Brain pericyte (primary cell): ENCODE data around the gene PGS1.
"Not testable (repeated sequence)": the region's sequence is repeated elsewhere in the genome, so short reads cannot be mapped to it uniquely, and the experiment has no call there.

Source experiments
- DNase-seq: peaks from one replicate; pipeline ENCODE4 v3.0.0-alpha.2; 2012; ENCODE audit warnings: low read depth, low spot score

PGS1 gene

GRCh38 chr17:78444392-78444791 lies 65.9 kb downstream of the PGS1 start:
- DNase-seq, result no peak

DNA sequence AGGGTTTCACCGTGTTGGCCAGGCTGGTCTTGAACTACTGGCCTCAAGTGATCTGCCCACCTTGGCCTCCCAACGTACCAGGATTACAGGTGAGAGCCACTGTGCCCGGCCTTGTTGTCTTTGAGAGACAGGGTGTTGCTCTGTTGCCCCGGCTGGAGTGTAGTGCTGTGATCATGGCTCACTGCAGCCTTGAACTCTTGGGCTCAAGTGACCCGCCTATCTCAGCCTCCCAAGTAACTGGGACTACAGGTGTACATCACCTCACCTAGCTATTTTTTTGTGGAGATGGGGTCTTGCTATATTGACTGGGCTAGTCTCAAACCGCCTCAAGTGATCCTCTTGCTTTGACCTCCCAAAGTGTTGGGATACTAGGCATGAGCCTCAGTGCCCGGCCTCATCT lies 68.4 kb downstream of the PGS1 start:
- no peak for DNase-seq

GRCh38 chr17:78448356-78448993 lies 70.0 kb downstream of the PGS1 start:
- DNase-seq, result no peak

DNA sequence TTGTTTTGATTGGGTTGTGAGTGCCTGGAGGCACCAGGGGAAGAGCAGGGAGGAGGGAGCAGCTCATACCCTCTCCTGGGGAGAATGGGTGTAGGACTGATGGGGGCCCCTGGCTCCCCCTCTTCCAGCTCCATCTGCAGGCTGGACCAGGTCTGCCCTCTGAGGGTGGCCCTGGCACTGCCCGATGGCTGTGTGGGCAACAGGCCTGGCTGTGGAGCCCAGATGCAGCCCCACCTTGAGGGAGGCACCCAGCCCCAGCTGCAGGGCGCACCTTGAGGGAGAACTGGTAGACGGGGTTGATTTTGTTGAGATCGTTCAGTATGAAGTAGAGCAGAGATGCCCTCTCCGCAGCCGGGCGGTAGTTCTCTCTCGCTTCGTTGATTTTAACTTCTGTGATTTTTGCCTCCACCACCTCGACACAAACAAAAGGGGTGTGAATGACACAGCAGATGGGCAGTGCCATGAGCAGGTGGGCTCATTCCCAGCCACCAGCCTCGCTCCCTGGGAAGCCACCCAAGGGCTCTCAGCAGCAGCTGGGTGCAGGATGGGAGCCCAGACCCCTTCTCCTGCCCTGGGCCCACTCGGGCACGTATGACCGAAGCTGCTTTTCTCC lies 71.6 kb downstream of the PGS1 start:
- DNase-seq, result no peak

GRCh38 chr17:78450696-78451345 lies 72.4 kb downstream of the PGS1 start:
- DNase-seq, result no peak

DNA sequence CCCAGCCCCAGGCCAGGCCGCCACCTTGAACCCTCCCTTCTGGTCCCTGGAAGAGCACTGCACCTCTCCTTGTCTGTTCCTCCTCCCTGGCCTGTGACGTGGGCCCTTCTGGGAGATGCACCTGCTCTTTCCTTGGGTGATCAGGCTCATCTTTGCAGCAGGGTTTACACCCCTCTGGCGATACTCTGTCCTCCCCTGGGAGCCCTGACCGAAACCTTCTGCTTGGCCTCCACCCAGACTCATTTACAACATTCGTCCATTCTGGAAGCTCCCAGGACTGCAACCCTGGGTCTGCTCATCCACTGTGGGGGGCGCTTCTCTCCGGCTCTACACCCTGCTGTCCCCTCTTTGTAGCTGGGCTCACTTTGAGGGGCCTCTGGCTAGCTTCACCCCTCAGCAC lies 73.3 kb downstream of the PGS1 start:
- DNase-seq, result no peak

- no peak for DNase-seq
Observed at GRCh38 chr17:78454346-78454745, 75.9 kb downstream of the PGS1 start.

GRCh38 chr17:78458091-78458490 lies 79.6 kb downstream of the PGS1 start:
- DNase-seq, result no peak

DNA sequence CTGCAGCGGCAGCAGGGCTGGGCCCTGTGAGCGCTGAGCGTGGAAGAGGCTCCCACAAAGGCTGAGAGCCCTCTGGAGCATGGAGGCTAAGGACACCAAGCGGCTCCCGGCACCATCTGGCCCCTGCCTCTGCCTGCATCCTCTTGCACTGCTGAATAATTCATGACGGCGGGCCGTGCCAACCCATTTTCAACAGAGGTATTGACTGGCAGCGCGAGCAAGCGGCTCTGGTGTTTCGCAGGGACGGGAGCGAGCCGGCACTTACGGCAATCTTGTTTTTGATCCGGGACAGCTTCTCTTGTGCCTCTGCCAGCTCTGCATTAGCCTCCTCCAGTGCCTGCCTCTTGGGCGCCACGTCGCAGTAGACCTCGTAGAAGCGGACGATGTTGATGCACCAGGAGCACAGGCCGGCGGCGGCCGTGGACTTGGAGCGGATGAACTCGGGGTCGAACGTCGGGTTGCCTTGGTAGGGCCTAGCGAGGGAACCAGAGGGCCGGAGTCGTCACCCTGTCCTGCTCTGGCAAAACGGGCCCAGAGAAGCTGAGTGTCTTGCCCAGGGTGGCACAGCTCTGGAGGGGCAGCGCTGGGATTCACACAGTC lies 80.4 kb downstream of the PGS1 start:
- no peak for DNase-seq

GRCh38 chr17:78459696-78460095 lies 81.2 kb downstream of the PGS1 start:
- no peak for DNase-seq

DNA sequence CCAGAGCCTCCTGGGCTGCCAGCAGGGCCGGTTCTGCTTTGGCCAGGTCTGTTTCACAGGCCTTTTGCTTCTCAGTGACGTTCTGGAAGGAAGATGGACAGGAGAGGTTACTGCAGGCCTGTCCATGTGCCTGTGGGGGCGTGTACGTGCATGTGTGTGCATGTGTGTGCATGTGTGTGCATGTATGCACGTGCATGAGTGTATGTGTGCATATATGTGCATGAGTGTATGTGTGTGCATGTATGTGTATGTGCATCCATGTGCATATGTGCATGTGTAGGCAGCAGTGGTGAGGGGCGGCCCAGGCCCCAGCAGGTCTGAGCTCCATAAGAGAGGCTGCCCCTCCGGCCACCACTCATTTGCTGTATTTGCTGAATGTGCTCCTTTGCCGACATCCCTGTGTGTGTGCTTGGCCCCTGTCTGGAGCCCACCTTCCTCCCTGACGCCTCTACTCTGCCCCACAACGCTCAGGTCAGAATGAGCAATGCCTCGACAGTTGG lies 81.8 kb downstream of the PGS1 start:
- DNase-seq, result no peak

DNA sequence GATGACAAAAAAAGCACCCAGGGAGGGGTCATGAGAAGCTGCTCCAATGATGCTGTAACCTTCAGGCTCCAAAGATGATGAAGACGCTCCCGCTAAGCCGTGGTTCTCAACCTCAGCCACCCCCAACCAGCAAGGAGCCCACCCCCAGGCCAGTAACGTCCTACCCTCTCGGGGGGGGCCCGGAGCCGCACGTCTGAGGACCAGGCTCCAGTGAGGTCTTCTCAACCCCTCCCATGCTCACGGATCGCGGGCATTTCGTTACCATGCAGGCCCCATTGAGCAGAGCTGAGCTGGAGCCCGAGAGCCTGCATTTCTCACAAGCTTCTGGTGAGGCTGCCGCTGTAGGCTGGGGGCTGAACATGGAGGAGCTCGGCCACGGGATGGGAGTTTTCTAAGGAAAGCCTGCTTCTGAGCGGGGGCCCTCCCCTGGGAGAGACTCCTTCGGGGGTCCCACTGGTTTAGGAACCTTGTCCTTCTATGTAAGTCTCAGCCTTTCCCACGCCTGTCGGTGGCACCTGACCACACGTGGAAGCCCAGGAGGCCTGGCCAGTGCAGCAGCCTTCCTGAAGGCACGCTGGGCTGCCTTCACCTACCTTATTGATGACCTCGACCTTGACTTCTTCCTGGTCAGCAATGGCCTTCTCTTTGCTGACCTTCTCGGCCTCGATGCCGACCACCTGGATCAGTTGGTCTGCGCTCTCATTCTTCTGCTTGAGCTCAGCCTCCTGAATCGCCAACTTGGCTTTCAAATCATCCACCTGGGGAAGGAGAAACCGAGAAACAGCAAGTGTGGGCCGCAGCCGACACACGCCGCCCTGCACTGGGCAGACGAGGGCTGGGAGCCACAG lies 82.7 kb downstream of the PGS1 start:
- no peak for DNase-seq

- DNase-seq, result no peak
Observed at GRCh38 chr17:78461799-78462053, 83.3 kb downstream of the PGS1 start.

DNA sequence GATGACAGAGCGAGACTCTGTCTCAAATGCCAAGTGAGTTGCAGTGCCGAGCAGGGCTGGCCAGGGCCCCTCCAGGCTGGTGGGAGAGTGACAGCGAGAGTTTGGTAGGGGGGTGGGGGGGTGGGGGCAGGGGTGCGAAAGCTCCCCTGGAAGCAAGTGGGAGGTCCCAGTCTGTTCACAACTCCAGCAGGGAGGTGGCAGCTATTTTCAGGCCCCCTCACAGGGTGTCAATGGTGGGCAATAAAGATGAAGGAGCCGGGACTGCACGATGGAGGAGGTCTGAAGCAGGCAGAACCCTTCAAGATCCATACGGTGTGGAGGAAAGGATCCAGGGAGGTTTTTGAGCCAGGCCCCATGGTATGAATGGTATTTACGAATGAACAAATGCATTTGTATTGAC lies 83.7 kb downstream of the PGS1 start:
- no peak for DNase-seq

DNA sequence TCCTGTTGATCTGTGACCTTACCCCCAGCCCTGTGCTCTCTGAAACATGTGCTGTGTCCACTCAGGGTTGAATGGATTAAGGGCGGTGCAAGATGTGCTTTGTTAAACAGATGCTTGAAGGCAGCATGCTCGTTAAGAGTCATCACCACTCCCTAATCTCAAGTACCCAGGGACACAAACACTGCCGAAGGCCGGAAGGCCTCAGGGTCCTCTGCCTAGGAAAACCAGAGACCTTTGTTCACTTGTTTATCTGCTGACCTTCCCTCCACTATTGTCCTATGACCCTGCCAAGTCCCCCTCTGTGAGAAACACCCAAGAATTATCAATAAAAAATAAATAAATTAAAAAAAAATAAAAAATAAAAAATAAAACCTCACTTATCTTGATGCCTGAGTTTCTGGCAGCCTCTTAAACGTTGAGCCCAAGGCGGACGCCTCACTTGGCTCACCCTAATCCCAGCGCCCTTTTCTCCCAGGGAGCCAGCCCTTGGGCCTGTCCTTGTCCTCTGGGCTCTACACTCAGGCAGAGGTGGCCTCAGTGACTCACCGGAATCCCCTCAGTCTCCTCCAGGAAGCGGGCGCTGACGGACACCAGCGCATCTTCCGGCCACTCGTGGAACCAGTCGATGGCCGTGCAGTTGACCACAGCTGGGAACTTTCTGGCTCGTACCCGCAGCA lies 87.8 kb downstream of the PGS1 start:
- DNase-seq, result not testable (repeated sequence)

DNA sequence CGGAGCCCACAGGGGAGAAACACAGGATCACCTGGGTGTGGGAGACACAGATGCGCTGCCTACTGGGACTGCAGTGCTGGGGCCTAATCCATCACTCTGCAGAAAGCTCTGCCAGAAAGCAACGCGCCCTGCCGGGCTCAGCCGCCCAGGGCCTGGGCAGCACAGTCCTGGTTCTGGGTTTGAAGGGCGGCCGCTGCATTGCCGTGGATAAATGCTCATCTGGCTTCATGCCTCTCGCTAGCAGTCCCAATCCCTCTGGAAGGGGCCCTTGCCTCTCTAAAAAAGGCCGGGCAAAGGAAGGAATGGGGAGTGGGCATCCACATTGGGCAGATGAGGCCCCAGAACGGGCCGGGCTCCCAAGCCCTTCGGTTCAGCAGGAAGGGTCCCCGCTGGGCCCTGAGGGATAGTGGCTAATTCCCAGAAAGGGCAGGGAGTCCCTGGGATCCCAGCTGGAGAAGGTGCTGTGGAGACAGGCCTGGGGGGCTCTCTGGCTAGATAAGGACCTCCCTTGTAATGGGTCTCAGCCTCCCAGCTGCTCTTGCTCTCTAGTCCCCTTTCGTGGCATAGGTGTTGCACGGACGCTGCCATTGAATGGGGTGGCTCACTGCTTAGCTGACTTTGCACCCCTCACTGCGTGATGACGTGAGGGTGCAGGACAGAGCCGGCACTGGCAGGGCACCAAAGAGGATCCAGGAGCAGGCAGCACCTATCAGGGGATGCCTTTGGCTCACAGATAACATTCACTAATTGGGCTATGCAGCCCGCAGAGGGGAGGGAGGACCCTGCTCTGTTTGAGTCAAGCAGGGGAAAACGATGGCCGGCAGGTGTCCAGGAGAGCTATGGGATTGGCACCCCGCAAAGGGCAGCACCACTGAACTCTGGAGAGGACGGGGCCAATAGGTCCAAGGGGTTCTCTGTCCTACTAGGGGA lies 88.6 kb downstream of the PGS1 start:
- DNase-seq, result no peak

GRCh38 chr17:78468366-78468765 lies 89.9 kb downstream of the PGS1 start:
- DNase-seq, result no peak

GRCh38 chr17:78469443-78469842 lies 91.0 kb downstream of the PGS1 start:
- DNase-seq, result no peak

DNA sequence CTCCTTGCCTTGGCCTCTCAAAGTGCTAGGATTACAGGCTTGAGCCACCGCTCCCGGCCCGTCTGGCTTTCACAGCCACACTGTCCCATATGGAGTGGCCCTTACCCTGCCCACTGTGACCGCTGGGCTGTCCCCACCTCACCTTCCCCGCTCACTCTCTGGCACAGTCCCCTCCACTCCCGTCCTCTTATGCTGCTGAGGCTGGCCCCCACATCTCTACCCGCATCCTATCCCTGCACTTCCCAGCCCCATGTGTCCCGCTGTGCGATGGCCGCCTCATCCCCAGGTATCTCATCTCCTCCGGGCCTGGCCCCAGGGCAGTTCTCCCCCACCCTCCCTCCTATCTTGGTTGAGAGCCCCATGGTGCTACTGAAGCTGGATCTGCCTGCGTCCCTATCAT lies 93.2 kb downstream of the PGS1 start:
- no peak for DNase-seq
